ENCODE results near the gene PLXNA4. TPM values are rescaled to one million over a fixed set of nuclear protein-coding genes. Genes with fewer than 3 reads are reported as not detected.
A peak's percentile ranks its signal among the peaks of the same experiment; 100 is the strongest.

Gene PLXNA4
- total and polyA plus RNA-seq, 8 donors = 1.9 to 6.6 (median 3.4) TPM

- DNase-seq = peak in 2 of 4 donors; percentile 57 to 76
- intact Hi-C loops (cut with DNase I) = no loop called here
- peaks cover 4 to 6% of the 10 kb centered on the region in 2 donors for H3K4me1 ChIP-seq
These were observed 196.2 kb downstream of the PLXNA4 start for GRCh38 chr7:132380059-132380458.

GRCh38 chr7:132379292-132379691 lies 197.0 kb downstream of the PLXNA4 start:
- intact Hi-C loops (cut with DNase I) = no loop called here

More at GRCh38 chr7:132380059-132380458, 196.2 kb downstream of the PLXNA4 start:
- peaks cover 0 to 11% of the 10 kb centered on the region in 2 donors for H3K27me3 ChIP-seq
- H3K9me3 ChIP-seq = no peaks in the 10 kb centered on the region
- no peaks in the 10 kb centered on the region for H3K36me3 ChIP-seq
- peak; percentile 45 for ATAC-seq
- no peak for TF ChIP-seq CTCF (IDR thresholded peaks at IDR 0.05)
- H3K4me3 ChIP-seq = no peak overlapping the region
- H3K27ac ChIP-seq = no peak overlapping the region

GRCh38 chr7:132377703-132378584 lies 198.3 kb downstream of the PLXNA4 start:
- Histone ChIP-seq H3K27me3 (peaks cover 0 to 9% of the 10 kb centered on the region in 2 donors), H3K4me3 (no peak overlapping the region), H3K36me3 (no peaks in the 10 kb centered on the region), H3K27ac (no peak overlapping the region), H3K4me1 (peaks cover 4 to 6% of the 10 kb centered on the region in 2 donors), H3K9me3 (no peaks in the 10 kb centered on the region)
- intact Hi-C loops (cut with DNase I) = no loop called here
- DNase-seq (no peak), ATAC-seq (no peak)
- no peak for TF ChIP-seq CTCF (IDR thresholded peaks at IDR 0.05)

More at GRCh38 chr7:132379292-132379691, 197.0 kb downstream of the PLXNA4 start:
- H3K27ac ChIP-seq = no peak overlapping the region
- no peak overlapping the region for H3K4me3 ChIP-seq
- H3K4me1 ChIP-seq = peaks cover 4 to 6% of the 10 kb centered on the region in 2 donors
- ATAC-seq (no peak), DNase-seq (no peak)
- no peaks in the 10 kb centered on the region for H3K9me3 ChIP-seq
- TF ChIP-seq CTCF (IDR thresholded peaks at IDR 0.05) = no peak
- no peaks in the 10 kb centered on the region for H3K36me3 ChIP-seq
- H3K27me3 ChIP-seq = peaks cover 0 to 9% of the 10 kb centered on the region in 2 donors

GRCh38 chr7:132377015-132377414 lies 199.3 kb downstream of the PLXNA4 start:
- no peak for TF ChIP-seq CTCF (IDR thresholded peaks at IDR 0.05)
- H3K4me1 ChIP-seq = peaks cover 4 to 5% of the 10 kb centered on the region in 2 donors
- intact Hi-C loops (cut with DNase I) = no loop called here
- H3K27me3 ChIP-seq = peaks cover 0 to 5% of the 10 kb centered on the region in 2 donors
- H3K36me3 ChIP-seq = no peaks in the 10 kb centered on the region
- ATAC-seq (no peak), DNase-seq (peak in 1 of 4 donors; percentile 50)
- no peaks in the 10 kb centered on the region for H3K9me3 ChIP-seq
- no peak overlapping the region for H3K27ac ChIP-seq
- no peak overlapping the region for H3K4me3 ChIP-seq

GRCh38 chr7:132376361-132377013 lies 199.8 kb downstream of the PLXNA4 start:
- ATAC-seq (no peak), DNase-seq (no peak)
- no peak for TF ChIP-seq CTCF (IDR thresholded peaks at IDR 0.05)
- peaks cover 0 to under 1% of the 10 kb centered on the region in 2 donors for H3K27me3 ChIP-seq
- no peaks in the 10 kb centered on the region for H3K9me3 ChIP-seq
- H3K4me1 ChIP-seq = peaks cover 0 to 4% of the 10 kb centered on the region in 2 donors
- intact Hi-C loops (cut with DNase I) = no loop called here
- H3K36me3 ChIP-seq = no peaks in the 10 kb centered on the region
- H3K27ac ChIP-seq = no peak overlapping the region
- H3K4me3 ChIP-seq = no peak overlapping the region
